ENCODE data around the gene TMC1.

DNA sequence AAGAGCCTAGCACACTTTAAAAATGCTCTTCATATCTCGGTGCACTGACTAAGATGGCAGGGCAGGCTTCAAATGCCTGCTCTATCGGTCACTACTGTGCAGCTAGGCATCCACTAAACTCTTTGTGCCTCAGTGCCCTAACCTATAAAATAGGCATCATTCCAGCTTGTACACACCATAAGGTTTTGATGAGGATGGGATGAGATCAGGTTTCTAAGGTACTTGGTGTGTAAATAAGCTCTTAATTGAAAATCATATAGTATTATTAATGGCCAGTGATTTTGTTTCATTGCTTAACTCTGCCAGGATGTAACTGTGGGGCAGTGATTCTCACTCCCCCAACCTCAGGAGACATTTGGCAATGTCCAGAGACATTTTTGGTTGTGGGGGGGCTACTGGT, 352.9 kb downstream of the TMC1 start:
- TF ChIP-seq, protein P1, sequence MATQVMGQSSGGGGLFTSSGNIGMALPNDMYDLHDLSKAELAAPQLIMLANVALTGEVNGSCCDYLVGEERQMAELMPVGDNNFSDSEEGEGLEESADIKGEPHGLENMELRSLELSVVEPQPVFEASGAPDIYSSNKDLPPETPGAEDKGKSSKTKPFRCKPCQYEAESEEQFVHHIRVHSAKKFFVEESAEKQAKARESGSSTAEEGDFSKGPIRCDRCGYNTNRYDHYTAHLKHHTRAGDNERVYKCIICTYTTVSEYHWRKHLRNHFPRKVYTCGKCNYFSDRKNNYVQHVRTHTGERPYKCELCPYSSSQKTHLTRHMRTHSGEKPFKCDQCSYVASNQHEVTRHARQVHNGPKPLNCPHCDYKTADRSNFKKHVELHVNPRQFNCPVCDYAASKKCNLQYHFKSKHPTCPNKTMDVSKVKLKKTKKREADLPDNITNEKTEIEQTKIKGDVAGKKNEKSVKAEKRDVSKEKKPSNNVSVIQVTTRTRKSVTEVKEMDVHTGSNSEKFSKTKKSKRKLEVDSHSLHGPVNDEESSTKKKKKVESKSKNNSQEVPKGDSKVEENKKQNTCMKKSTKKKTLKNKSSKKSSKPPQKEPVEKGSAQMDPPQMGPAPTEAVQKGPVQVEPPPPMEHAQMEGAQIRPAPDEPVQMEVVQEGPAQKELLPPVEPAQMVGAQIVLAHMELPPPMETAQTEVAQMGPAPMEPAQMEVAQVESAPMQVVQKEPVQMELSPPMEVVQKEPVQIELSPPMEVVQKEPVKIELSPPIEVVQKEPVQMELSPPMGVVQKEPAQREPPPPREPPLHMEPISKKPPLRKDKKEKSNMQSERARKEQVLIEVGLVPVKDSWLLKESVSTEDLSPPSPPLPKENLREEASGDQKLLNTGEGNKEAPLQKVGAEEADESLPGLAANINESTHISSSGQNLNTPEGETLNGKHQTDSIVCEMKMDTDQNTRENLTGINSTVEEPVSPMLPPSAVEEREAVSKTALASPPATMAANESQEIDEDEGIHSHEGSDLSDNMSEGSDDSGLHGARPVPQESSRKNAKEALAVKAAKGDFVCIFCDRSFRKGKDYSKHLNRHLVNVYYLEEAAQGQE (tag by site-specific recombination; IDR thresholded peaks at IDR 0.05), result no peak
- no peak for TF ChIP-seq ZNF621 (tag by site-specific recombination; IDR thresholded peaks at IDR 0.05)
- no peak for TF ChIP-seq ZNF175 (tag by site-specific recombination; IDR thresholded peaks at IDR 0.05)
- TF ChIP-seq CTCF (tag by site-specific recombination; IDR thresholded peaks at IDR 0.05), result no peak
- TF ChIP-seq ZNF416 (tag by site-specific recombination; IDR thresholded peaks at IDR 0.05), result no peak
- no peak for TF ChIP-seq HOXA7 (CRISPR knock-in tag; IDR thresholded peaks at IDR 0.05; ENCODE audit: borderline replicate concordance)
- no peak for TF ChIP-seq BCL11A (tag by site-specific recombination; IDR thresholded peaks at IDR 0.05; ENCODE audit: low read depth)
- TF ChIP-seq ZFHX2 (tag by site-specific recombination; conservative IDR thresholded peaks at IDR 0.05), result no peak
- no peak for TF ChIP-seq ZNF23 (tag by site-specific recombination; IDR thresholded peaks at IDR 0.05; ENCODE audit: borderline replicate concordance)
- TF ChIP-seq ZNF677 (tag by site-specific recombination; IDR thresholded peaks at IDR 0.05), result no peak
- no peak for TF ChIP-seq KLF16 (tag by site-specific recombination; IDR thresholded peaks at IDR 0.05)
- no peak for TF ChIP-seq SP2 (tag by site-specific recombination; IDR thresholded peaks at IDR 0.05)
